HEK293T (cell line): ENCODE results near the gene UBE2O.

Experiments used
- ARNT ChIP-seq: fragments of 450-650 bp; IDR thresholded peaks from 2 replicates; pipeline ENCODE4 v1.6.1; 2017; ENCODE audit warnings: mild to moderate bottlenecking
- BHLHE40 ChIP-seq: fragments of 450-650 bp; IDR thresholded peaks from 2 replicates; pipeline ENCODE4 v1.6.1; 2016; ENCODE audit warnings: mild to moderate bottlenecking, moderate library complexity, borderline replicate concordance
- CTBP1 ChIP-seq: fragments of 450-650 bp; IDR thresholded peaks from 2 replicates; pipeline ENCODE4 v1.6.1; 2016; ENCODE audit warnings: borderline replicate concordance
- ELF4 ChIP-seq: fragments of 450-650 bp; IDR thresholded peaks from 2 replicates; pipeline ENCODE4 v1.6.1; 2017; ENCODE audit warnings: antibody characterized with exemption
- FOXA1 ChIP-seq: fragments of 450-650 bp; IDR thresholded peaks from 2 replicates; pipeline ENCODE4 v1.6.1; 2016; ENCODE audit warnings: mild to moderate bottlenecking
- FOXK2 ChIP-seq: fragments of 450-650 bp; IDR thresholded peaks from 2 replicates; pipeline ENCODE4 v1.6.1; 2016; ENCODE audit warnings: mild to moderate bottlenecking
- FOXM1 ChIP-seq: fragments of 450-650 bp; IDR thresholded peaks from 2 replicates; pipeline ENCODE4 v1.6.1; 2017; ENCODE audit warnings: mild to moderate bottlenecking, borderline replicate concordance
- HDGF ChIP-seq: fragments of 450-650 bp; IDR thresholded peaks from 2 replicates; pipeline ENCODE4 v1.6.1; 2017; ENCODE audit warnings: antibody characterized with exemption, borderline replicate concordance
- LEF1 ChIP-seq: fragments of 450-650 bp; IDR thresholded peaks from 2 replicates; pipeline ENCODE4 v1.6.1; 2017; ENCODE audit warnings: mild to moderate bottlenecking, borderline replicate concordance
- NFRKB ChIP-seq: fragments of 450-650 bp; IDR thresholded peaks from 2 replicates; pipeline ENCODE4 v1.6.1; 2016; ENCODE audit warnings: mild to moderate bottlenecking, moderate library complexity
- SP1 ChIP-seq: fragments of 450-650 bp; IDR thresholded peaks from 2 replicates; pipeline ENCODE4 v1.6.1; 2017
- SUZ12 ChIP-seq: fragments of 450-650 bp; IDR thresholded peaks from 2 replicates; pipeline ENCODE4 v1.6.1; 2016; ENCODE audit warnings: mild to moderate bottlenecking
- TARDBP ChIP-seq: fragments of 450-650 bp; IDR thresholded peaks from 2 replicates; pipeline ENCODE4 v1.6.1; 2016
- TF ChIP-seq, protein P1 (sequence below): fragments of 450-650 bp; IDR thresholded peaks from 2 replicates; pipeline ENCODE4 v1.6.1; 2016

DNA sequence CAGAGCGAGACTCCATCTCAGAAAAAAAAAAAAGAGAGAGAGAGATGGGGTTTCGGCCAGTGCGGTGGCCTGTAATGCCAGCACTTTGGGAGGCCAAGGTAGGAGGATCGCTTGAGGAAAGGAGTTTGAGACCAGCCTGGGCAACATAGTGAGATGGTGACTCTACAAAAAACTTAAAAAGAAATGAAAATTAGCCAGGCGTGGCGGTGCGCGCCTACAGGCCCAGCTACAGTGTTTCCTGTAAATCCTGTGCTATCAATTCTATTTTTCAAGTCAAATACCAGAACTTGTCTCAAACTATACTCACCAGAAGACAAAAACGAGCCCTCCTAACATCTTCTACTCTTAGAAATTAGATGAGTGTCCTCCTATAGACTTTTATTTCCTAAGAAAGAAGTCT is 19.3 kb downstream of the UBE2O start:
- no peak for TF ChIP-seq SP1
- no peak for TF ChIP-seq LEF1
- no peak for TF ChIP-seq ELF4
- no peak for TF ChIP-seq FOXK2
- no peak for TF ChIP-seq FOXM1
- no peak for TF ChIP-seq SUZ12
- TF ChIP-seq NFRKB = no peak
- no peak for TF ChIP-seq BHLHE40
- no peak for TF ChIP-seq TARDBP
- no peak for TF ChIP-seq HDGF
- TF ChIP-seq, protein P1, sequence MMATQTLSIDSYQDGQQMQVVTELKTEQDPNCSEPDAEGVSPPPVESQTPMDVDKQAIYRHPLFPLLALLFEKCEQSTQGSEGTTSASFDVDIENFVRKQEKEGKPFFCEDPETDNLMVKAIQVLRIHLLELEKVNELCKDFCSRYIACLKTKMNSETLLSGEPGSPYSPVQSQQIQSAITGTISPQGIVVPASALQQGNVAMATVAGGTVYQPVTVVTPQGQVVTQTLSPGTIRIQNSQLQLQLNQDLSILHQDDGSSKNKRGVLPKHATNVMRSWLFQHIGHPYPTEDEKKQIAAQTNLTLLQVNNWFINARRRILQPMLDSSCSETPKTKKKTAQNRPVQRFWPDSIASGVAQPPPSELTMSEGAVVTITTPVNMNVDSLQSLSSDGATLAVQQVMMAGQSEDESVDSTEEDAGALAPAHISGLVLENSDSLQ = no peak
- no peak for TF ChIP-seq FOXA1
- TF ChIP-seq ARNT = no peak
- no peak for TF ChIP-seq CTBP1
